Glutamatergic neuron (in vitro differentiated cells): ENCODE measurements around the gene KCNJ4. TPM values are rescaled to one million over a fixed set of nuclear protein-coding genes. Genes with fewer than 3 reads are reported as not detected.

Experiments
- DNase-seq: peaks from one replicate; pipeline ENCODE4 v3.0.0; 2022
- H3K27ac Mint-ChIP-seq: one replicate; pipeline ENCODE4 v1.8.0; 2020; ENCODE audit warnings: mild to moderate bottlenecking, mixed read lengths, inconsistent platforms; ENCODE audit not compliant: unreplicated experiment
- H3K27me3 Mint-ChIP-seq: one replicate; pipeline ENCODE4 v1.8.0; 2020; ENCODE audit warnings: mild to moderate bottlenecking, moderate library complexity, mixed read lengths, inconsistent platforms; ENCODE audit not compliant: unreplicated experiment
- H3K36me3 Mint-ChIP-seq: one replicate; pipeline ENCODE4 v1.8.0; 2020; ENCODE audit warnings: mild to moderate bottlenecking, mixed read lengths, inconsistent platforms; ENCODE audit not compliant: unreplicated experiment
- H3K4me1 Mint-ChIP-seq: one replicate; pipeline ENCODE4 v1.8.0; 2020; ENCODE audit warnings: mild to moderate bottlenecking, low read depth, mixed read lengths, inconsistent platforms; ENCODE audit not compliant: unreplicated experiment
- H3K4me3 Mint-ChIP-seq: one replicate; pipeline ENCODE4 v1.8.0; 2020; ENCODE audit warnings: mild to moderate bottlenecking, mixed read lengths, inconsistent platforms; ENCODE audit not compliant: unreplicated experiment
- H3K9me3 Mint-ChIP-seq: one replicate; pipeline ENCODE4 v1.8.0; 2020; ENCODE audit warnings: mild to moderate bottlenecking, moderate library complexity, mixed read lengths, inconsistent platforms; ENCODE audit not compliant: unreplicated experiment
- CTCF ChIP-seq: fragments of 200-600 bp; sonication (generic); IDR thresholded peaks from one replicate; pipeline ENCODE4 v1.5.0; 2021; ENCODE audit not compliant: partially characterized antibody, unreplicated experiment
- total RNA-seq: library from RNA; stranded (reverse); fragmentation: NEBNext Ultra II Directional; extraction: Animal tissue kit (Norgen Biotek cat#: 25700); gene quantifications from one replicate; pipeline ENCODE4 v1.2.1, GENCODE V29; 2021; ENCODE audit not compliant: unreplicated experiment

KCNJ4 gene
- total RNA-seq, 1 donor from 2014 or later, result 0.86 TPM

- H3K4me3 Mint-ChIP-seq, result no peak overlapping the region
- H3K27ac Mint-ChIP-seq, result no peak overlapping the region
- DNase-seq, result no peak
- H3K36me3 Mint-ChIP-seq, result no peaks in the 10 kb centered on the region
- peaks cover 11% of the 10 kb centered on the region for H3K27me3 Mint-ChIP-seq
- no peak for TF ChIP-seq CTCF
- no peaks in the 10 kb centered on the region for H3K4me1 Mint-ChIP-seq
- H3K9me3 Mint-ChIP-seq, result peaks cover 8% of the 10 kb centered on the region
These were observed 4.7 kb downstream of the KCNJ4 start for GRCh38 chr22:38450234-38450797.

DNA sequence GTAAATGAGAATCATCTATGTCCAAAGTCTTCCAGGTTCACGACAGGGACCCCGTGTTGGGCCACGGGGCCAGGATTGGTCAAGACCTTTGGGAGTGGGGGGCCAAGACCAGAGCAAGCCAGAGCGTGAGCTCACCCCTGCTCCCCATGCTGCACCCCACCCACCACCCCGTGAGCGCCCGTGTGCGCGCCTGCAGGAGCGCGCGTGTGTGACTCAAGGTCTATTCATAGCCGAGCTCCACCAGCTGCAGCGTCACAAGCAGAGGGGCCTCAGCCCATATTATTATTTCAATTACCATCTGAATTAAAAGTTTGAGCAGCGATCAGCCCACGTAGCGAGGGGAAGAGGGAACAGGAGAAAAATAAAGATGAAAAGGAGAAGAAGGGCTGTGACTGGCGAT is 5.2 kb downstream of the KCNJ4 start:
- H3K27ac Mint-ChIP-seq, result no peak overlapping the region
- H3K4me1 Mint-ChIP-seq, result peaks cover 1% of the 10 kb centered on the region
- H3K9me3 Mint-ChIP-seq, result peaks cover 8% of the 10 kb centered on the region
- no peak for DNase-seq
- peaks cover 14% of the 10 kb centered on the region for H3K27me3 Mint-ChIP-seq
- H3K4me3 Mint-ChIP-seq, result no peak overlapping the region
- TF ChIP-seq CTCF, result no peak
- H3K36me3 Mint-ChIP-seq, result no peaks in the 10 kb centered on the region

GRCh38 chr22:38448945-38449745 is 5.9 kb downstream of the KCNJ4 start:
- Mint-ChIP-seq H3K27me3 (peaks cover 14% of the 10 kb centered on the region), H3K4me1 (peaks cover 2% of the 10 kb centered on the region), H3K9me3 (peaks cover 7% of the 10 kb centered on the region), H3K4me3 (no peak overlapping the region), H3K36me3 (no peaks in the 10 kb centered on the region), H3K27ac (no peak overlapping the region)
- no peak for DNase-seq
- no peak for TF ChIP-seq CTCF

- H3K36me3 Mint-ChIP-seq, result no peaks in the 10 kb centered on the region
- no peak overlapping the region for H3K27ac Mint-ChIP-seq
- peaks cover 13% of the 10 kb centered on the region for H3K27me3 Mint-ChIP-seq
- TF ChIP-seq CTCF, result no peak
- H3K9me3 Mint-ChIP-seq, result peaks cover 3% of the 10 kb centered on the region
- peaks cover 4% of the 10 kb centered on the region for H3K4me1 Mint-ChIP-seq
- no peak overlapping the region for H3K4me3 Mint-ChIP-seq
- DNase-seq, result no peak
These were observed 8.9 kb downstream of the KCNJ4 start for GRCh38 chr22:38446018-38446601.

DNA sequence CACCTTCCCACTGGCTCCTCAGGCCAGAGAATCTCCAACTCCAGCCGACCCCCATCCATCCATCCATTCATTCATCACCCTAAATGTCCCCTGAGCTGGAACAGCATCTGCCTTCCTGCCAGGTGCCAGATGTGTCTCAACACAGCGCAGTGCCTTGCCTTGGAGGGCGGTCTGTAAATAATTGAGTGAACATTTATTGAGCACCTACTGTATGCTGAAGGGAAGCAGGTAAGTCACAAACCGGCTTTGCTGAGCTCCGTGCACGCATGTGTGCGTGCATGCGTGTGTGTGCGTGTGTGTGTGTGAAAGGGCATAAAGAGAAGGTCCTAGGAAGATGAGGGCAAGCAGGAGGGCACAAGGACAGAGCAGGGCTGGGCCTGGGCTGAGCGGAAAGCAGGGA is 10.2 kb downstream of the KCNJ4 start:
- peaks cover 3% of the 10 kb centered on the region for H3K9me3 Mint-ChIP-seq
- H3K4me1 Mint-ChIP-seq, result peaks cover 4% of the 10 kb centered on the region
- no peak overlapping the region for H3K4me3 Mint-ChIP-seq
- H3K27me3 Mint-ChIP-seq, result peaks cover 17% of the 10 kb centered on the region
- TF ChIP-seq CTCF, result no peak
- H3K36me3 Mint-ChIP-seq, result no peaks in the 10 kb centered on the region
- H3K27ac Mint-ChIP-seq, result peak overlapping the region; percentile 49
- no peak for DNase-seq
